Prostate gland (tissue), 2 donors: Measurements from ENCODE around the gene MALRD1. TPM values are rescaled to one million over a fixed set of nuclear protein-coding genes. Genes with fewer than 3 reads are reported as not detected.

Source experiments
- DNase-seq: peaks from one replicate; pipeline ENCODE4 v3.0.0-alpha.2; 2019; ENCODE audit warnings: low spot score
- H3K27ac ChIP-seq, 2 donors: fragments of 200-600 bp; sonication (generic); 2 replicates each; pipeline ENCODE4 v1.5.1; 2017 to 2019
- H3K27me3 ChIP-seq: fragments of 200-600 bp; sonication (generic); replicated peaks from 2 replicates; pipeline ENCODE4 v1.5.1; 2019; ENCODE audit not compliant: insufficient read depth
- H3K36me3 ChIP-seq, 2 donors: fragments of 200-600 bp; sonication (generic); 1 replicate in 1 of 2; 2 replicates in 1 of 2; pipeline versions ENCODE4 v1.5.1 to v1.8.1; 2017 to 2019
- H3K4me1 ChIP-seq: fragments of 200-600 bp; sonication (generic); replicated peaks from 2 replicates; pipeline ENCODE4 v1.5.1; 2019
- H3K4me3 ChIP-seq, 2 donors: fragments of 200-600 bp; sonication (generic); 2 replicates each; pipeline ENCODE4 v1.5.1; 2017 to 2019
- H3K9me3 ChIP-seq: fragments of 200-600 bp; sonication (generic); 2 replicates; pipeline ENCODE4 v1.5.1; 2017
- POLR2A ChIP-seq: fragments of 450-650 bp; IDR thresholded peaks from one replicate; pipeline ENCODE4 v1.6.1; 2016; ENCODE audit warnings: antibody characterized with exemption, mild to moderate bottlenecking
- POLR2AphosphoS5 ChIP-seq: sonication (generic); formaldehyde crosslinking; IDR thresholded peaks from one replicate; pipeline ENCODE4 v1.6.1; 2017; ENCODE audit warnings: antibody characterized with exemption
- WGBS: methylation state at CpG from one replicate; pipeline ENCODE4 v1.1.5; 2018; 5-methylcytosine and 5-hydroxymethylcytosine counted together
- intact Hi-C: fragments of 100-400 bp; cut with DNase I; formaldehyde crosslinking; loops from one replicate; pipeline ENCODE4 v1.14.2; 2022
- total RNA-seq, 2 donors: library from RNA; depleted of rRNA; stranded (reverse); fragments of >200 nt; gene quantifications; one replicate each; pipeline ENCODE4 v1.1.0, GENCODE V29; 2016
- TF ChIP-seq, protein P1 (sequence below), 4 experiments: fragments of 200-600 bp in 2 of 4; fragments of 450-650 bp in 2 of 4; sonication (generic) in 2 of 4; IDR thresholded peaks; 1 replicate in 3 of 4; 2 replicates in 1 of 4; pipeline ENCODE4 v1.5.1; 2016 to 2019; ENCODE audit warnings: antibody characterized with exemption in 4 of 4, mild to moderate bottlenecking in 2 of 4, moderate library complexity in 2 of 4

Gene MALRD1
- total RNA-seq, 2 donors from 2014 or later: 2.1 TPM; not detected in 1

DNA sequence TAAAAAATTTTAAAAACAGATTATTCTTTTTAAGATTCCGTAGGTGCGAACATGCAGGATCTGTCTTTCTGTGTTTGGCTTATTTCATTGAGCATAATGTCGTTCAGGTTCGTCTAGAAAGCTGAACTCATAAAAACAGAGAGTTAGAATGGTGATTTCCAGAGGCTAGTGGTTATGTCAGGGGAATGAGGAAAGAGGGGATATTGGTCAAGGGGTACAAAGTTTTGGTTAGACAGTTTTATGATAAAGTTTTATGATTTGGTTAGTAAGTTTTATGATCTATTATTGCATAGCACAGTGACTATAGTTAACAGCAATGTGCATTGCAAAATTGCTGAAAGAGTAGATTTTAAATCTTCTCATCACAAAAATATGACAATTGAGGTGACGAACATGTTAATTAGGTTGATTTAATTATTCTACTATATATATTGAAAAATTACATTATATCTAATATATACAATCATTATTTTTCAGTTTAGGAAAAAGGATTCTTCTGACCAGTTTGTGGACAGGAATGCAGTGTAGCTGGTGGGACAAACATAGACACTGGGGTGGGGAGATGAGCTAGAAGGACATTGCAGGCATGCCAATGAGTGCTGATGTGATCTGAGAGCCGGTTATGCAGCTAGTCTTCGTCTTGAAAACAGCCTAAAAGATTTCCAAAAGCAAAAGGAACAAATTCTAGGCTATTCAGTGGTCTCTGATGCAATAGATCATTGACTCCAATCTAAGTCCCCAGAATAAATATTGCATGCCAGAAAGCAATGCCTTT is 31.3 kb upstream of the MALRD1 start:
- intact Hi-C loops: no loop called here
- no peak overlapping the region for H3K27ac ChIP-seq
- WGBS: 60% methylated on average over 7 of the region's 7 CpGs
- no peak overlapping the region for H3K4me3 ChIP-seq
- no peaks in the 10 kb centered on the region for H3K9me3 ChIP-seq
- no peaks in the 10 kb centered on the region for H3K4me1 ChIP-seq
- TF ChIP-seq, protein P1, sequence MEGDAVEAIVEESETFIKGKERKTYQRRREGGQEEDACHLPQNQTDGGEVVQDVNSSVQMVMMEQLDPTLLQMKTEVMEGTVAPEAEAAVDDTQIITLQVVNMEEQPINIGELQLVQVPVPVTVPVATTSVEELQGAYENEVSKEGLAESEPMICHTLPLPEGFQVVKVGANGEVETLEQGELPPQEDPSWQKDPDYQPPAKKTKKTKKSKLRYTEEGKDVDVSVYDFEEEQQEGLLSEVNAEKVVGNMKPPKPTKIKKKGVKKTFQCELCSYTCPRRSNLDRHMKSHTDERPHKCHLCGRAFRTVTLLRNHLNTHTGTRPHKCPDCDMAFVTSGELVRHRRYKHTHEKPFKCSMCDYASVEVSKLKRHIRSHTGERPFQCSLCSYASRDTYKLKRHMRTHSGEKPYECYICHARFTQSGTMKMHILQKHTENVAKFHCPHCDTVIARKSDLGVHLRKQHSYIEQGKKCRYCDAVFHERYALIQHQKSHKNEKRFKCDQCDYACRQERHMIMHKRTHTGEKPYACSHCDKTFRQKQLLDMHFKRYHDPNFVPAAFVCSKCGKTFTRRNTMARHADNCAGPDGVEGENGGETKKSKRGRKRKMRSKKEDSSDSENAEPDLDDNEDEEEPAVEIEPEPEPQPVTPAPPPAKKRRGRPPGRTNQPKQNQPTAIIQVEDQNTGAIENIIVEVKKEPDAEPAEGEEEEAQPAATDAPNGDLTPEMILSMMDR (IDR thresholded peaks at IDR 0.05): no peak
- TF ChIP-seq POLR2AphosphoS5: no peak
- no peak for TF ChIP-seq POLR2A
- no peaks in the 10 kb centered on the region for H3K27me3 ChIP-seq
- H3K36me3 ChIP-seq: no peaks in the 10 kb centered on the region
- no peak for DNase-seq

DNA sequence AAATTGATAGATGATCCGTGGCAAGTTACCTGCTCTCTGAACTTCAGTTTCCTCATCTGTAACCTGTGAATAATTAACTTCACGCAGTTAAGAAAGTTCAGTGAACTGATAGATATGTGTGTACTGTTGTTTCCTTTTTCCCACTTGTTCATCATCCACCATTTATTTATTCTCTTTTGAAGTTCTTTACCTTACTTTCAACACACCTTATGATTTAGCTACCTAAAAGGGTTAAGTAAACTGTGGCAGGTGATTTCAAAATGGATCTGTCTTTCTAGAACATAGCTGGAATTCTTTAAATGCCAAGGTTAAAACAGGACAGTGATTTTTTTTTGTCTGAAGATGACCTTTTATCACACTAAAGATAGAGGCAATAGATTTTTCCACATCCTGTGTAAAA is 27.4 kb upstream of the MALRD1 start:
- intact Hi-C loops: no loop called here
- Histone ChIP-seq H3K4me1 (no peaks in the 10 kb centered on the region), H3K36me3 (no peaks in the 10 kb centered on the region), H3K27me3 (no peaks in the 10 kb centered on the region), H3K27ac (no peak overlapping the region), H3K9me3 (no peaks in the 10 kb centered on the region), H3K4me3 (no peak overlapping the region)
- no peak for DNase-seq
- WGBS: 74% methylated on average over 2 of the region's 2 CpGs
- TF ChIP-seq POLR2AphosphoS5 (no peak), POLR2A (no peak)
- TF ChIP-seq, protein P1 (IDR thresholded peaks at IDR 0.05): no peak

- WGBS: 64% methylated on average over 2 of the region's 2 CpGs
- H3K36me3 ChIP-seq: no peaks in the 10 kb centered on the region
- no peaks in the 10 kb centered on the region for H3K4me1 ChIP-seq
- no peak overlapping the region for H3K4me3 ChIP-seq
- H3K27ac ChIP-seq: no peak overlapping the region
- DNase-seq: no peak
- TF ChIP-seq POLR2AphosphoS5 (no peak), POLR2A (no peak)
- intact Hi-C loops: no loop called here
- H3K9me3 ChIP-seq: no peaks in the 10 kb centered on the region
- no peaks in the 10 kb centered on the region for H3K27me3 ChIP-seq
Measured at GRCh38 chr10:19024611-19025010, 24.0 kb upstream of the MALRD1 start.

DNA sequence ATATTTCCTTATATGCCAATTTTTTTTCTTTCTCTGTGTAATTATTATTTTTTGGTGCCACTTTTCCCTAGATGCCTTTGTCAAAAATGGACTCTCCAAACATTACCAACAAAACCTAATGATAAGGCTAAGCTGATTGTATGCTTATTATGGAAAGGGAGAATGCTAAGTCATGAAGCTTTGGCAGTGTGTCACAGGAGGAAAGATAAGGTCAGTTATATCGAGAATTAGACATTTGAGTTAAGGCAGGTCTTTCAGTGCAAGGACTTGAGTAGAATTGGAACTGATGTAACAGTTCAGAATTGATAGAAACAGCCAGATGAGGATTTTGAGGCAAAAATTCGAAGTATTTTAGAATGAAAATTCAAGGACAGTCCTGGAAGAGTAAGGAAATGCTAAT is 16.8 kb upstream of the MALRD1 start:
- Histone ChIP-seq H3K4me1 (no peaks in the 10 kb centered on the region), H3K27ac (no peak overlapping the region), H3K9me3 (no peaks in the 10 kb centered on the region), H3K4me3 (no peak overlapping the region), H3K36me3 (no peaks in the 10 kb centered on the region), H3K27me3 (no peaks in the 10 kb centered on the region)
- 75% methylated on average over 2 of the region's 2 CpGs for WGBS
- intact Hi-C loops: no loop called here
- no peak for TF ChIP-seq POLR2AphosphoS5
- no peak for DNase-seq

GRCh38 chr10:19033741-19034140 is 14.9 kb upstream of the MALRD1 start:
- 100% methylated on average over 1 of the region's 1 CpG for WGBS
- intact Hi-C loops: no loop called here

More at GRCh38 chr10:19033741-19034140, 14.9 kb upstream of the MALRD1 start:
- Histone ChIP-seq H3K27ac (no peak overlapping the region), H3K36me3 (no peaks in the 10 kb centered on the region), H3K9me3 (no peaks in the 10 kb centered on the region), H3K27me3 (no peaks in the 10 kb centered on the region), H3K4me1 (no peaks in the 10 kb centered on the region), H3K4me3 (no peak overlapping the region)
- DNase-seq: no peak
- no peak for TF ChIP-seq POLR2AphosphoS5
- TF ChIP-seq POLR2A: no peak
- TF ChIP-seq, protein P1 (IDR thresholded peaks at IDR 0.05): no peak
